ENCODE results near the gene CCDC174.

Gene CCDC174

DNA sequence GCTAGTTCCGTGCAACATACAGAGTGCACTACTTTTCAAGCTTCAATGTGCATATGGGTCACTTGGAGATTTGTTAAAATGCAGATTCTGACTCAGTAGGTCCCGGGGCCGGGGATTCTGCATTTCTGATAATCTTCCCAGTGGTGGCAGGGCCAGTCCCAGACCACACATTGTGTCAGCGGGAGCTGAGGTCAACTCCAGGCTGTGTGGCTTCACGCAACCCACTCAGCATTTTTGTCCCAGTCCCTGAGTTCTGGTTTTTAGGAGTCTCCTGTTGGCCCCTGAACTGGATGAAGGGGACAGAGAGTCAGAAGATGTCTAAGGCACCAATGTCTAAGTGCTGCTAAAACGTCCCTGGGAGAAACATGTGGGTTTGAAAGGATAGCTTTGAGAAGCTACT lies 26.1 kb upstream of the CCDC174 start:
- DNase-seq (ENCODE audit: low spot score), result no peak

DNA sequence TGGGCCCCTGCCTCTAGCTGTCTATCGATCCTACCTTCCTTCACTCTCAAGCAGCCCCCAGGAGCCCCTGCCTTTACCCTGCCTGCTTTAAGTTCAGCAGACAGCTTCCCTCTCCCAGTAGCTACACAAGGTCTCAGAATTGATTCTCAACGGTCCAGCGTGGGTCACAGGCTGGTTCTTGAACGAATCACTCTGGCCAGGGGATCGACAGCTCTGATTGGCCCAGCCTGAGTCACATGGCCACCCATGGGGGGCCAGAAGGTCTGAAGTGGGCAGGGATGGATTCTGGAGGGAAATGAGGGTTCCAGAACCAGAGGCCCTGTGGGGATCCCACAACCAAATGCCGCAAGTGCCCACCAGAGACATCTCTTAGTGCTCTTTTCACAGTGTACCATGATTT lies 23.7 kb upstream of the CCDC174 start:
- DNase-seq (ENCODE audit: low spot score), result no peak

DNA sequence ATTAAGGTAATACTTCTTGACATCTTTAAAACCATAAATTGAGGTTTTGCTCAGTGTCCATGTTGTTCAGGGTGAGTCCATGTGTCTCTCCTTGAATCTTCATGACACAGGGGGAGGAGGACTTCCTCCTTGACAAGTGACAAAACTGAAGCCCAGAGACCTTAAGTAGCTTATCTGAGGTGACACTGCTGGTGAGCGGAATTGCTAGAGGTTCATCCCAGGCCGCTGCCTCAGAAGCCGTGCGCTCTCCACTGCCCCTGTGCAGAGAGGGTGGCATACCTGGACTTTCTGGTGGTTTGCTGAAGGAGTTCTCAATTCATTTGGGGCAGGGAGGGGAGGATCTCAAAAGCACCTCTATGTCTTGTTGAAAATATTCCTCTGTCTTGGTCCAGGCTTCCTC lies 23.2 kb upstream of the CCDC174 start:
- DNase-seq (ENCODE audit: low spot score), result no peak

DNA sequence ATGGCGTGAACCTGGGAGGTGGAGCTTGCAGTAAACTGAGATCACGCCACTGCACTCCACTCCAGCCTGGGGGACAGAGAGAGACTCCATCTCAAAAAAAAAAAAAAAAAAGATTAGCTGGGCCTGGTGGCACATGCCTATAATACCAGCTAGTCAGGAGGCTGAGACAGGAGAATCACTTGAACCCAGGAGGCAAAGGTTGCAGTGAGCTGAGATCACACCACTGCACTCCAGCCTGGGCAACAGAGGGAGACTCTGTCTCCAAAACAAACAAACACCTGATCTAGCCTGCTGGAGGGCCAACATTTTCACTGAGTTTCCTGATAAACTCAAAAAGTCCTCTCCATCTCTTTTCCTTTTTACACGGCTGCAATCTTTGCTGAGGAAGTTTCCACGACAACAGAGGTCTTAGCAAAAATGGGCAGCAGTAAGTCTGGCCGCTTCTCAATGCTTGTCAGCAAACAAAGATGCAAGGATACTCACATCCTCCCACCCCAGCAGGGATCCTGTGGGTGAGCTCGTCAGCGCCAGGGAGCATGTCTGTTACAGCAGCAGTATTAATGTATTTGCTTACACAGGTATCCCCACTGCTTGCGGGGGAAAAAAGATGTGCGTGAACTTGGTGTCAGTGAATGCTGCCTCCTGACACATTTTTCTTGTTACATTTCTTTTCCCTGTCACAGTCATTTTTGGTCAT lies 21.0 kb upstream of the CCDC174 start:
- no peak for DNase-seq (ENCODE audit: low spot score)

DNA sequence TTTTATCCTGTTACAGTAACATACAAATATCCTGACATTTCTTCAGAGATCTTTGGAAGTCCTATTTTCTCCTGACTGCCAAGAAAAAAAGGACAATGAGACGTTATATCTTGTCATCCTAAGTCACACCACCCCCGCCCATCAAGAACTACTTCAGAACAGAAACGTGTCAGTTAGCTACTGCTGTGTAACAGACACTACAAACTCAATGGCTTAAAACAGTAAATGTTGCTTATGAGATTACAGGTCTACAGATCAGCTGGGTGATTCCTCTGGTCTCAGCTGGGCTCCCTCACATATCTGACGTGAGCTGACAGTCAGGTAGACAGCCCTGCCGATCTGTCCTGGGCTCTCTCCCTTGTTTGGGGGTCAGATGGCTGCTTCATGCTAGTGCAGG lies 20.5 kb upstream of the CCDC174 start:
- DNase-seq (ENCODE audit: low spot score), result no peak

DNA sequence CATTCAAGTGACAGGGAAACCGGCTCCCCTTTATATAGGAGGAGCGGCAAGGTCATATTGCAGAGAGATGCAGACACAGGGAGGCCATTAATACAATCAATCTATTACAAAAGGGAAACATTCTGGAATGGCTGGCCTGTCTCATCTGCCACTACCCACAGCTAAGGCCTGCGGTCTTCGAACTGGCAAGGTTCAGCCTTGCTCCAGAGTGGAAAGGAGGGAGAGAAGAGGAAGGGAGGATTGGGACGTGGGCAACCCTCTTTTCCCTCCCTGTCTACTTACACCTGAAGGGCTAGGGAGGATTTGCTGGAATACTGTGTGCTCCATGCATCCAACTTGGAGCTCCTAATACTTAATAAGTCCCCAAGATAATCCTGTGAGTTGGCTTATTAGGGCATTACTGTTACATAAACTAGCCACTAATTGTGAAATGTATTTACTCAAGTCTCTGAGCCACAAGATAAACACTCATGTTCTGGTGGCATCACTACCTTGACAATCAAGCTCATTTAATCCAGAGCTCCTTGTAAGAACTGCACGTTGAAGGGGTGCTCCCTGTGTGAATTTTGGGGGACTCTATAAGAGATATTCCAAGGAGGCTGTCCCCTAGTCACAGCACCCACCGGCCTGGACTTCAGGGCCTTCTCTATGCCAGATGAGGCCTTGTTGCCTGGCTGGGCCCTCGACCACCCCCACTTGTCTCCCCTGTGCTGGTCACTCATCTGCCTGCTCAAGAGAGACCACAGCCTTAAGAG lies 19.7 kb upstream of the CCDC174 start:
- DNase-seq (ENCODE audit: low spot score), result no peak

DNA sequence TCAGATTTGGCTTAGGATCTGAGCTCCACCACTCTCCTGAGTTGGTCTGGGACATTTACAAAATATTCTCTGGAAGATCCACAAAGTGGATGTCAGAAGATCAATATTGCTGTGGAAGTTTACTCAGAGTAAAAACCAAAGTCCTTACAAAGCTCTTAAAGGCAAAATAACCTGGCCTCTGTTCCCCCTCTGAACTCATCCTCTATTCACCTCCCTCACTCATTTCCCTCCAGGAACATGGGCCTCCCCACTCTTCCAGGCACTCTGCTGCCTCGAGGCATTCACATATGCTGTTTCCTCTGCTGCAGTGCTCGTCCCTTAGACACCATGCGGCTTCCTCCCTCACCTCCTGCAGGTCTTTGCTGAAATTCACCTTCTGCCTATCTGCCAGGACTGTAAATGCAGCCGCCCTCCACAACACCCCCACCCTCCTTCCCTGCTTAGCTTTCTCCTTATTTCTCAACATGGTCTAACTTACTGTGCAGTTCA lies 19.1 kb upstream of the CCDC174 start:
- DNase-seq (ENCODE audit: low spot score), result no peak

DNA sequence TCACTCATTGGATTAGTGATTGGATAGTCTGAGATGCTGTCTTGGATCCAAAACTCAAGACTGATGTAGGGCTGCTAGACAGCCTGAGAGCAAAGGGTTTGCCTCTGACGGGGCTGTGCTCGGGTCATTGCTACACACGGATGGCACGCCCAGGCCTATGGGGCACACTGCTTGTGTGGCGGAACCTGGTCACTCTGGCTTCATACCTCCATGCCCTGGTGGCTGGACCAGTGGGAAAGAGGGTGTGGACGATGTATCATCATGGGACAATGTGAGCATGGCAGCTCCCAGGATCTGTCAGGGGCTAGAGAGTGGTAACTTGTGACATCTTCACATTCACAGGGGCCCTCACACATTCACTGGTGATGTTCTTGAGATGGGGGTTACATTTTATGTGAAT lies 18.1 kb upstream of the CCDC174 start:
- DNase-seq (ENCODE audit: low spot score), result no peak

DNA sequence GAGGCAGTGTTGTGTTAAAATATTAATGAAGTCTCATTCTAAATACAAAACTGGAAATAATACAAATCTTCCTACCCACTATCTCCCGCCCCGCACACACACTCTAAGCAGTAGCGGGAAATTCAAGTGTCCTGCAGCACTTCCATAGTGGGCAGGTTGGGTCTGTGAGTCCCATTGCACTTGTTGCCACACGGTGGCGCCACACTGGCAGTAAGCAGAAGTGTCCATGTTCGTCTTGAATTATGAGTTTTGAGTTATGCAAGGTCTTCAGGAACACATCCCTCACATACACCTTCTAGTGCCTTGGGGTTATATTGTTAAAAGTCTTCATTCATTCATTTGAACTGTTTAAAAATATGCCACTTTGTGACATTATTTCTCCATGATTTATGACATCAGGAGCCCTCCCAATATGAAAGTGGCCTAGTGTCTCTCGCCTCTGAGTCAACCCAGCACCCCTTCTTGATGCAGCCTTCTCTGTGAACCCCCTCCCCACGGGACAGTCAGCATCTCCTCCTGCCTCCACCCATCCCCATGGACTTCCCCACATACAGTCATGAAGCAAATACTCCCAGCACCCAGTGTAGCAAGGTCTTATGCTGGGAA lies 17.6 kb upstream of the CCDC174 start:
- DNase-seq (ENCODE audit: low spot score), result peak; percentile 76

DNA sequence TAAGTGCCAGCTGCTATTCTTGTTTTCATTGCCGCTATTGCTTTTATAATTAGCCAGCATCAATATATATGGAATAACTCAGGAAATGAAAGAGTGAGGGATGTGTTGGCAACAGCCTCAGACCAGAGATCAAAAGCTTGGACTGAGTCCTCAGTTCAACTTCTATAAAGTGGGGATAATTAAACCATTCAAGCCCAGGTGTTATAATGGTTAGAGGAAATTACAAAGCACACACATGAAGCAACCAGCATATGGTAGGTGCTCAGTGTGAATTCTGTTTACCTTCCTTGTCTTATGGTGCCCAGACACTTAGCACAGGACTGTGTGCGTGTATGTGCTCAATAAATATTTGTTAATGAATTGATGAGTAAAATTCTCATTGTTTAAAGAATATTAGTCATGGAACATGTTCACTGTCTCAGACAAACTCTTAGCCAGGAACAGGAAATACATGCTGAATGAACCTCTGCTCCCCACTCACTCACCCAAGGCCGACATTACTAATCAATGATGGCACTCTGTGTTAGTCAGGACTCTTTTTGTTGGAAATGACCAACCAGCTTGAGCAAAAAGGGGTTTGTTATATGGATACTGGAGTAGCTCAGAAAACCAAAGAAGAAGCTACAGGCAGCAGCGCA lies 16.7 kb upstream of the CCDC174 start:
- DNase-seq (ENCODE audit: low spot score), result no peak

DNA sequence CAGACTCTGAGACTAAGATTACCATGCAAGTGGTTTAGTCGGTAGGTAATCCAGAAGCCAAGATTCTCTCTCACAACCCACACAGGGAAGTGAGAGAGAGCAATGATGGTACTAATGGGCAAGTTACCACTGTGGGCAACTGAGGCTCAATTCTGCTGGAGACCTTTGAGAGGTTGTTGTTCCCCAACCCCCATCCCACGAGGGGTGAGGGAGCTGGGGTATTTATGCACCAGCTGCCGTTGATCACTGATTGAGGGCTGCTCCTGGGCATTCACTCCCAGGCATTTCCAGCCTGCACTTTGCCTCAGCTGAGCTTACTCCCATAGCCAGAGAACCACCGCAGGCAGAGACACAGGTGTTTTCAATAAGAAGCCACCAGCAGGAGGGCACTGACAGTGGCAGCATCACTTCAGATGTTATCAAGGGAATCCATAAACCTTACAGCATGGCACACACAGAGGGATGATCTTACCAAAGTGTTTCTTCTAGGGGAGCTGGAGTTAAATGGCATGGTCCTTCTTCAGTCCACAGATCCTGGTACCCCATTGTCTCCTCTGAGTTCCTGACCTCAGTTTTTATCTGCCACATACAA lies 15.0 kb upstream of the CCDC174 start:
- no peak for DNase-seq (ENCODE audit: low spot score)

DNA sequence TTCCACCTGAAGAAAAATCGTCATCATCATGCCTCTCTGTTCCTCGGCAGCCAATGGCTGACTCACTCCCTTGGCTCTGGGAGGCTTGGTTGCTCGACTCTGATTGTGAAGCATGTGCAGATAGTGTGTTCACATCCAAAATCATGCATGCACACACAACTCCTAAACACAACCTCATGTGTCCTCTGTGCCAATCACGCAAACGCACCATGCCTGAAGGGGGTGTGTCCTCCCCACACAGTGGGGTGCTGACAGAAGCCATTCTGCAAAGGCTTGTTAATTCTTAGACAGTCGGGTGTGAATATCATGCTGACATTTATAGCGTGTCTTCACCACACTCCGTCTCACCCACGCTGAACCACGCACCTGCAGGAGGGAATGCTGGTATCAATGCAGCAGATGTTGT lies 11.4 kb upstream of the CCDC174 start:
- DNase-seq (ENCODE audit: low spot score), result no peak

DNA sequence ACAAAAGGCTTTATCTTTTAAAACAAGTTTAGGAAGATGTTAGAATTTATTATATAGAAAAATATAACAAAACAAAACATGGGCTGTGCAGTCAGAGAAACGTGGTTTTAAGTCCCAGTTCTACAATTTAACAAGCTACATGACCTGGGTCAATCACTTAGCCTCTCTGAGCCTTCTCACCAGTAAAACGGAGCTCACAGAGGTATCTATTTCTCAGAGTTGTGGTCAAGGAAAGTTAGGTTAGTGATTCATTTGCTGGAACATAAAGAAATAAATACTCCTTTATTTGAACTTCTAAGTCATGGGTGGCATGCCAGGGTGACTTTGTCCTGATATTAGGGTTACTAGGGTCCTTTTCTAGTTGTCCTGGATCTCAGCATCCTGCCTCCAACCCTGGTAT lies 10.8 kb upstream of the CCDC174 start:
- DNase-seq (ENCODE audit: low spot score), result no peak

DNA sequence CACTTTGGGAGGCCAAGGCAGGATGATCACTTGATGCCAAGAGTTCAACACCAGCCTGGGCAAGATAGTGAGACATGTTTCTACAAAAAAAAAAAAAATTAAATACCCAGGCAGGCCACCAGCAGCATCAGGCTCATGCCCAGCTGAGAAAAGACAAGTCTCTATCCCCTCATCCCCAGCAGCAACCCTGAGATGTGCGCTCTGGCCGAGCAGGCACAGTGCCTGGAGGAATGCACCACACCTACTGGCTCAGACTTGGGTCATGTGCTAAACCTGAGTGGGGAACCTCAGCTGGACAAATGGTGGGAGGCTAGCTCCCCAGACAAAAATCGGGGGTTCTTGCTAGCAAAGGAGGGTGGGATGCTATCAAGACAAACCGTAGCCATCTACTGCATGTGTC lies 10.2 kb upstream of the CCDC174 start:
- no peak for DNase-seq (ENCODE audit: low spot score)

DNA sequence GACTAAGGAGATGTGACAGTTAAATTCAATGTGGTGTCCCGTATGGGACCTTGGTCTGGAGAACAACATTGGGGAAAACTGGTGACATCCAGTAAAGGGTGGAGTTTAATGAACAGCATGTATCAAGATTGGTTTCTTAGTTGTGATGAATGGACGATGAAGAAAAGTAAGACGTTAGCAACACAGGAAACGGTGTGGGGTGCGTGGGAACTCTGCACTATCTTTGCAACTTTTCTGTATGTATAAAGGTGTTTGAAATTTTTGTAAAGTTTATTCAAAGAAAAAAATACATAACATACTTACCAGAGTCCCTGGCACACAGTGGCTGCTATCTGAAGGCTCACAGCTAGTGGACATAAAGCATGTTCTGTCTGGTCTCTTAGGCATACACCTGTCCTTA lies 6.1 kb upstream of the CCDC174 start:
- no peak for DNase-seq (ENCODE audit: low spot score)

DNA sequence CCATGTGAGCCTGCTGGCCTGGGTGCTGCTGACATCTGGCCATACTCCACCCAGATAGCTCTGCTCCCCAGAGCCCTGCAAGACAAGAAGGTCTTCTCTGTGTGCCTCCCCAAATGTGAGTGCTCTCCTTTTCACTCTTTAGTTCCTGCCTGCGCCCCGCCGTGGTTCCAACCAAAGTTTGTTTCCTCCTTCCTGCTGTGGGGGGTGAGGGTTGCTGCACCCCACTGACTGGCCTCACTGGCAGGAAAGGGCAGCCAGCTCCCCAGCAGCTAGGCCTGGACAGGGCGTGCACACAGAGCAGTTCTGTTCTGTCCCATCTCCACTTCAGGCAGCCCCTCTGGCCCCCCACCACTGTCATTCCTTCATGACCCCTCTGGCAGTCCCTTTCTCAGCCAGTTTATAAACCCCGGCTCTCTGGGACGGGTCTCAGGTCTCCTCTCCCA lies 5.4 kb upstream of the CCDC174 start:
- no peak for DNase-seq (ENCODE audit: low spot score)

DNA sequence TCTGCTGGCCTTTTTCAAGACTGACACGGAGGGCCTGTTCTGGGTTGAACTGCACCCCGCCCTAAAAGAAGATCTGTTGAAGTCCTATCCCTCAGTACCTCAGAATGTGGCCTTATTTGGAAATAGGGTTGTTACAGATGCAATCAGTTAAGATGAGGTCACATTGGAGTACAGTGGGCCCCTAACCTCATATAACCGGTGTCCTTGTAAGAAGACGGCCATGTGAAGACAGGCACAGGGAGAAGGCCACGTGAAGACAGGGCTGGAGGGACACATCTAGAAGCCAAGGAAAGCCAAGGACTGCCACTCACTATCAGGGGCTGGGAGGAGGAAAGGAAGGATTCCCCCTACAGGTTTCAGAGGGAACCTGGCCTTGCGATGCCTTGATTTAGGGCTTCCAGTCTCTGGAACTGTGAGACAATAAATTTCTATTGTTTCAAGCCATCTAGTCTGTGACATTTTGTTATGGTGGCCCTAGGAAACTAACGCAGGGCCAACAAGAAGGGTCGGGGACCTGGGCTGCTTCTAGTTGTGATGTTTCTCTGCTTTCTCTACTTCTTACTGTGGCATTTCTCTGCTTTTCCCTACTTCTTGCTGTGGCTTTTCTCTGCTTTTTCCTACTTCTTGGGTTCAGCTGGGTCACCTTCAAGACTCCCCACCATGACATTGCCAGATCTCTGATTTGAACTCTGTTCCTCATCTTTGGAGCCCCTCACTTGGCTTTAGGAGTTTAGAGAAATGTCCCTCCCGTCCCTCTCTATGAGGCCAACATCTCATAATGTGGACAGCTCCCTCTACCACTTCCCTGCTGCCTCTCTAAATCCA lies 4.8 kb upstream of the CCDC174 start:
- no peak for DNase-seq (ENCODE audit: low spot score)

DNA sequence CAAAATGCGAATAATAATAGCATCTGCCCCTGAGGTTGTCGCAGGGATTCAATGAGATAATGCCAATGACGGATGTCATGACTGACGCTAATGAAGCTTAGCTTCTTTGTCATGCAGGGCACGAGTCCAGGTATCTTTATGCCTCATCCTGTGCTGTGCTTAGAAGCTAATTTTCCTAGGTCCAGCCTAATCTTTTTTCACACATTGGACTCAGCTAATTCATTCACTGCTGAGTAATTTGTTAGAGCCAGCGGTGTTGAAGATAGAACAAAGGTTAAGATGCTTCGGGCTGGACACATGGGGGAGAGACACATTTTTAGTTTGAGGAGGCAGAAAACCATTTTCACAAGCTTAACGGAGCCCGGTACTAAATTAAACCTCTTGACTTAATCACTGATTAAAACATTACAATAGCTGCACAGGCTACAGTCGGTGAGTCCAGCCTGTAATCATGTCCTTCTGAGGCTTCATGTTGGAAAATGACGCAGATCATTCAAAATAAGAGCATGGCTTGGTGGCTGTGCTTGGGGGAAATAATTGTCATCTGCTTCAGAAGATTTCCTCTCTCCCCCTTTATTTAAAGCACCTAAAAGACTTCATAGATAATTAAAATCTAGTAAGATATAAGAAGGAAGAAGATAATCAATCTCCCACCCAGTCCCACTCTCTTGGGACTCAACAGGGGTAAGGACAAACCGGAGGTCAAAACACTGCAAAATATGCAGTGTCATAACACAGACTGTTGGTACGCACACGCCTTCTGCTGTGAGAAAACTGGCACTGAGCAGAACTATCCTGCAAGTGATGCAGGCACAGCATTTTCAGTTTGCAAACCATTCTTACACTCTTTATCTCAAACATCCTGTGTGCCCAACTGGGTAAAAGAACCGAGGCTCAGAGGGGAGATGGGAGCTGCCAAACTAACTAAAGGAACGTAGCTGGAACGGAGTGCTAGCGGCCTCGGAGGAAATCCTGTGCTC lies 3.3 kb upstream of the CCDC174 start:
- peak; percentile 58 for DNase-seq (ENCODE audit: low spot score)

DNA sequence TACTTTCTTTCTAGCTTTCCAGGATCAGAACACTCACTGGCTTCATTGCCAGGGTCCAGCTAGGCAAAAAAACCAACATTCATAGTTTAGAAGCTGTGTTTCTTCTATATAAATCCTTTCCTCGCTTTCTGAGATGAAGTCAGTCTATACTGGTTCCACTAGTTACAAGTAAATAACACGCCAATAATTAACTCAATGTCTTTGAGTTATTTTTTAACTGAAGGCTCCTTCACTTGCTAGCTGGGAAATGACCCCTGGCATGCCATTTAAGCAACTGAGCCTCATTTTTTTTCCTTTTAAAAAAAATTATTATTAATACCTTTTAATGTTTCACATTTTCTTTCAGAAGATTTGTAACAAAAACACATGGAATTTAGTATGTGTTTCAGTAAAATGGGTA lies 2.1 kb upstream of the CCDC174 start:
- DNase-seq (ENCODE audit: low spot score), result no peak

DNA sequence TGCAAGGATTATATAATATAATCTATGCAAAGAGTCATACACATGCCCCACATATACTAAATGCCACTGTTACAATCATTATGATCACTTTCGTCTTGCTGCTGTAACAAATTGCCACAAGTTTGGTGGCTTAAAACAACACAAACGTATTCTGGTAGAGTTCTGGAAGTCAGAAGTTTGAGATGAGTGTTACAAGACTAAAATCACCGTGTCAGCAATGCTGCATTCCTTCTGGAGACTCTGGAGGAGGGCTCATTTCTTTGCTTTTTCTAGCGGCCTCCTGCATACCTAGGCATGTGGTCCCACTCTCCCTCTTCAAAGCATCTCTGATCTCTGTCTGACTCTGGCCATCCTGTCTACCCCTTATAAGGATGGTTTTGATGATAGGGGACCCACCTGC lies 1.4 kb upstream of the CCDC174 start:
- no peak for DNase-seq (ENCODE audit: low spot score)
